Colonic mucosa (tissue), 4 donors: Measurements from ENCODE around the gene RBM3. TPM values are rescaled to one million over a fixed set of nuclear protein-coding genes. Genes with fewer than 3 reads are reported as not detected.

Source experiments
- DNase-seq: peaks from one replicate; pipeline ENCODE4 v3.0.0-alpha.2; 2020
- H3K27ac ChIP-seq: fragments of 200-600 bp; one replicate; pipeline ENCODE4 v1.8.0; 2021
- H3K27me3 ChIP-seq: fragments of 200-600 bp; one replicate; pipeline ENCODE4 v1.8.0; 2021
- H3K36me3 ChIP-seq: fragments of 200-600 bp; one replicate; pipeline ENCODE4 v1.8.0; 2021
- H3K4me1 ChIP-seq: fragments of 200-600 bp; one replicate; pipeline ENCODE4 v1.8.0; 2021; ENCODE audit warnings: mild to moderate bottlenecking
- H3K4me3 ChIP-seq: fragments of 200-600 bp; one replicate; pipeline ENCODE4 v1.8.0; 2021
- H3K9ac ChIP-seq, 2 donors: one replicate each; pipeline ENCODE4 v1.7.0; 2013; ENCODE audit warnings: control low read depth in 2 of 2, low read depth in 2 of 2, low read length in 2 of 2
- H3K9me3 ChIP-seq: fragments of 200-600 bp; one replicate; pipeline ENCODE4 v1.8.0; 2021
- intact Hi-C: fragments of 100-400 bp; cut with DNase I; formaldehyde crosslinking; loops from one replicate; pipeline ENCODE4 v1.14.1; 2022
- total RNA-seq, 2 donors: library from RNA; stranded (reverse); fragmentation: NEBNext Ultra II Directional in 1 of 2; extraction: Animal tissue kit (Norgen Biotek cat#: 25700) in 1 of 2; gene quantifications; one replicate each; pipeline ENCODE4 v1.2.1, GENCODE V29; 2021
- TF ChIP-seq, protein P1 (sequence below): fragments of 200-600 bp; IDR thresholded peaks from one replicate; pipeline ENCODE4 v1.8.0; 2022; ENCODE audit warnings: antibody characterized with exemption, mild to moderate bottlenecking
- donor health status: healthy.
- donor health status: DM: no; HTN: no; CAD: no.
- donor health status: DM: no; HTN: no; CAD: no.

Gene RBM3
- total RNA-seq, 2 donors from 2014 or later, result 92.1 to 175 TPM

DNA sequence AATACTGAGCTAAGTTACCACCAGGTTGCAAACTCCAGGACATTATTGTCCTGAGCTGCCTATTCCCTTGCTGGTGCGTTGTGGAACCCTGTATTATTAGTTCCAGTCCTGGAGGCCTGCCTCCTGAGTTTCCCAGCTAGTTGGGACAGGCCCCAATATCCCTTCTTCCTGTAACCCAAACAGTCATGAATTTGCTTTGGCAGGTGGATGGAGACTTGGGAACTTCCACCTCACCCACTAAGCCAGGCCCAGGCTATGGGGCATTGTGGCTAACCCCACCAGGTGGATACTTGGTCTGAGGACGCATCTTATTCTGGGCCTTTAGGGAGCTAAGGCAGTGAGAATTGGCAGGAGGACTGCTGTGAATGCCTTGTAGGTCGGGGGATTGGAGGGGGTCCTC lies 5.0 kb downstream of the RBM3 start:
- intact Hi-C loops, result no loop called here
- H3K4me1 ChIP-seq, result no peaks in the 10 kb centered on the region
- H3K9ac ChIP-seq, result no peak overlapping the region
- no peak for DNase-seq
- H3K27ac ChIP-seq, result no peak overlapping the region
- H3K27me3 ChIP-seq, result no peaks in the 10 kb centered on the region
- no peak overlapping the region for H3K4me3 ChIP-seq
- H3K9me3 ChIP-seq, result no peaks in the 10 kb centered on the region
- H3K36me3 ChIP-seq, result no peaks in the 10 kb centered on the region
- TF ChIP-seq, protein P1, sequence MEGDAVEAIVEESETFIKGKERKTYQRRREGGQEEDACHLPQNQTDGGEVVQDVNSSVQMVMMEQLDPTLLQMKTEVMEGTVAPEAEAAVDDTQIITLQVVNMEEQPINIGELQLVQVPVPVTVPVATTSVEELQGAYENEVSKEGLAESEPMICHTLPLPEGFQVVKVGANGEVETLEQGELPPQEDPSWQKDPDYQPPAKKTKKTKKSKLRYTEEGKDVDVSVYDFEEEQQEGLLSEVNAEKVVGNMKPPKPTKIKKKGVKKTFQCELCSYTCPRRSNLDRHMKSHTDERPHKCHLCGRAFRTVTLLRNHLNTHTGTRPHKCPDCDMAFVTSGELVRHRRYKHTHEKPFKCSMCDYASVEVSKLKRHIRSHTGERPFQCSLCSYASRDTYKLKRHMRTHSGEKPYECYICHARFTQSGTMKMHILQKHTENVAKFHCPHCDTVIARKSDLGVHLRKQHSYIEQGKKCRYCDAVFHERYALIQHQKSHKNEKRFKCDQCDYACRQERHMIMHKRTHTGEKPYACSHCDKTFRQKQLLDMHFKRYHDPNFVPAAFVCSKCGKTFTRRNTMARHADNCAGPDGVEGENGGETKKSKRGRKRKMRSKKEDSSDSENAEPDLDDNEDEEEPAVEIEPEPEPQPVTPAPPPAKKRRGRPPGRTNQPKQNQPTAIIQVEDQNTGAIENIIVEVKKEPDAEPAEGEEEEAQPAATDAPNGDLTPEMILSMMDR, result no peak

DNA sequence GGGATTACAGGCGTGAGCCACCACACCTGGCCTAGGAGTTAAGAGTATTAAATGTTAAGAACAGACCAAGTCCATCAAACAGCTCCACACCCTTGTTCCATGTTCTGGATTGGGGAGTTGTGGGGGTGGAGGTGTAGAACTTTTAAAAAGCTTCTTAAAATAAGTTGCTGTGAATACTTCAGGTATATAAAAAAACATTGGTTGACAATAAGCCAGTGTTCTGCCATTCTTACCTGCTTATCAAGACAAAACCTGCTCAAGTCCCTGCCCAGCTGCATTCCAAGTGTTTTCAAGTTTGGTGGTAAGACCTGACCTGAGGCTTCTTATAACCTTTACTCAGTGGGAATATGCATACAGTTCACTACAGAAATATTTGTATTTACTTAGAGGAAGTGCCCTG lies 6.4 kb downstream of the RBM3 start:
- intact Hi-C loops, result no loop called here
- Histone ChIP-seq H3K4me1 (no peaks in the 10 kb centered on the region), H3K4me3 (no peak overlapping the region), H3K9me3 (no peaks in the 10 kb centered on the region), H3K27me3 (no peaks in the 10 kb centered on the region), H3K9ac (no peak overlapping the region), H3K27ac (no peak overlapping the region), H3K36me3 (no peaks in the 10 kb centered on the region)
- DNase-seq, result no peak
- TF ChIP-seq, protein P1, result no peak

DNA sequence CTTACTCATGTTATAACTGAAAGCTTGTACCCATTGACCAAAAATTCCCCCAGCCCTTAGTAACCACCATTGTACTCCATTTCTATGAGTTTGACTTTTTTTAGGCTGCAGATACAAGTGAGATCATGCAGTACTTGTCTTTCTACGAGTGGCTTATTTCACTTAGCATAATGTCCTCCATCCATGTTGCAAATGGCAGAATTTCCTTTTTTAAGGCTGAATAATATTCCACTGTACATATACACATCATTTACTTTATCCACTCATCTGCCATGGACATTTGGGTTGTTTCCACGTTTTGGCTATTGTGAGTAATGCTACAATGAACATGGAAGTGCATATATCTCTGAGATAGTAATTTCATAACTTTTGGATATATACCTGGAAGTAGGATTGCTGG lies 10.4 kb downstream of the RBM3 start:
- Histone ChIP-seq H3K36me3 (no peaks in the 10 kb centered on the region), H3K27ac (no peak overlapping the region), H3K4me3 (no peak overlapping the region), H3K27me3 (no peaks in the 10 kb centered on the region), H3K9ac (no peak overlapping the region), H3K4me1 (no peaks in the 10 kb centered on the region), H3K9me3 (no peaks in the 10 kb centered on the region)
- no peak for DNase-seq
- TF ChIP-seq, protein P1, result no peak
- intact Hi-C loops, result no loop called here

DNA sequence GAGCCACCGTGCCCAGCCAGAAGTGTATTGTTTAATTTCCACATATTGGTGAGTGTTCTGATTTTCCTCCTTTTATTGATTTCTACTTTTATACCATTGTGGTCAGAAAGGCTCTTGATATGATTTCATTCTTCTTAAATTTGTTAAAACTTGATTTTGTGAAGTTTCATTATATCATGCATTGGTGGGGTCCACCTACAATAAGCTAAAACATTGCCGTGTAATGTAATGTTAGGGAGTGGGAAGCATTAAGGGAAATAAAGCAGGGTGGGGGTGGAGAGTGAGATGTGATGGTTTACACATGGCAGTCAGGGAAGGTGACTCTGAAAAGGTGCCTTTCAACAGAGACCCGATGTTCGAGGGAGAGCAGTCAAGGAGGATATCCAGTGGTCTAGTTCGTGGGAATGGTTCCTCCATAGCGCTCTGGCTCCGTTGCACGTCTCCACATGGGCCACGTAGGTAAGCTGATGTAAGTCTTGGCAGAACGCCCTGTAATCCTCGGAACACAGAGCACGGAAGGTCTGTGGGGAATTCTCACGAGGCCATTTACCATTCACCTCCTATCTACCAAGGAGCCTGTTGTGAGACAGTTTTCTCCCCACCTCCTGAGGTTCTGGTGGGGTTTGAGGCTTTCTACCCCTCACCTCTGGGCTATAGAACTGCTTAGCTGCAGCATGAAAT lies 15.3 kb downstream of the RBM3 start:
- H3K27ac ChIP-seq, result no peak overlapping the region
- DNase-seq, result no peak
- H3K9ac ChIP-seq, result no peak overlapping the region
- no peaks in the 10 kb centered on the region for H3K27me3 ChIP-seq
- H3K36me3 ChIP-seq, result no peaks in the 10 kb centered on the region
- TF ChIP-seq, protein P1, result no peak
- intact Hi-C loops, result no loop called here
- no peaks in the 10 kb centered on the region for H3K4me1 ChIP-seq
- no peaks in the 10 kb centered on the region for H3K9me3 ChIP-seq
- no peak overlapping the region for H3K4me3 ChIP-seq

DNA sequence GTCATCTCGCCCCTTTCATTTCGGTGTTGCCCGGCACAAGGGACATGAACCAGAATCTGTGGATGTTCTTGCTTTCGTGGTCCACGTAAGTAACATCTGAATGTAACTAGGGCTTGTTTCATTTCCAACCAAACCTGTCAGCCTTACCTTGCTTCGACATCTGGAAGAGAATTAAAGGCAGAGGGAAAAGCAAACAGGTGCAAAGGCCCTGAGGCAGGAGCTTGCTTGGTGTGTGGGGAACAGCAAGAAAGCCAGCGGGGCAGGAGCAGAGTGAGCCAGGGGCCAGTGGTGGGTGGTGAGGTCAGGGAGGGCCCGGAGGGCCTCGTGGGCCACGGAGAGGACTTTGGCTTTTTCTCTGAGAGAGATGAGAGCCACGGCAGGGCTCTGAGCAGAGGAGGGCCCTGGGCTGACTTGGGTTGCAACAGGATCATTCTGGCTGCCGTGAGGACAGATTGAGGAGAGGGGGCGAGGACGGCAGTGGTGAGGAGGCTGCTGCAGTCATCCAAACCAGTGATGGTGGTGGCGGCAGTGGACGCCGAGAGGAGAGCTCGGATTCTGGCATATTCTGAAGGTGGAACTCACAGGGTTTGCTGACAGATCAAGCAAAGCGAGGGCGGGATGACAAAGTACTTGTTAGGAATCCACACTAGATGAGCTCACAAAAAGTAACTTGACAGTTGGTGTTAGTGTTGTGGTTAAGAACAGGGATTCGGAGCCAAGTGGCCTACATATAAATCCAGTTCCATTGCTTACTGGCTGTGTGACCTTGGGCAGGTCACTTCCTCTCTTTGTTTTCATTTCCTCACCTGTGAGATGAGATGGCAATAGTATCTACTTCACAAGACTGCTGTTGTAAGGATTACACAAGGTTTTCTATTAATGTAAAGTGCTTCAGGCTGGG lies 16.2 kb downstream of the RBM3 start:
- TF ChIP-seq, protein P1, result no peak
- no peak for DNase-seq
- H3K27ac ChIP-seq, result no peak overlapping the region
- intact Hi-C loops, result no loop called here
- no peaks in the 10 kb centered on the region for H3K27me3 ChIP-seq
- no peaks in the 10 kb centered on the region for H3K36me3 ChIP-seq
- H3K9ac ChIP-seq, result no peak overlapping the region
- no peaks in the 10 kb centered on the region for H3K9me3 ChIP-seq
- H3K4me1 ChIP-seq, result no peaks in the 10 kb centered on the region
- no peak overlapping the region for H3K4me3 ChIP-seq
